GM12872 (cell line): ENCODE data around the gene CLIC3.

Source experiments
- TF ChIP-seq, protein P1 (sequence below): IDR thresholded peaks from 3 replicates; pipeline ENCODE4 v1.5.1; 2011; ENCODE audit warnings: low read depth, mild to moderate bottlenecking, low read length, moderate library complexity; ENCODE audit not compliant: insufficient read depth

CLIC3 gene

GRCh38 chr9:136983656-136984314 is 12.6 kb downstream of the CLIC3 start:
- TF ChIP-seq, protein P1, sequence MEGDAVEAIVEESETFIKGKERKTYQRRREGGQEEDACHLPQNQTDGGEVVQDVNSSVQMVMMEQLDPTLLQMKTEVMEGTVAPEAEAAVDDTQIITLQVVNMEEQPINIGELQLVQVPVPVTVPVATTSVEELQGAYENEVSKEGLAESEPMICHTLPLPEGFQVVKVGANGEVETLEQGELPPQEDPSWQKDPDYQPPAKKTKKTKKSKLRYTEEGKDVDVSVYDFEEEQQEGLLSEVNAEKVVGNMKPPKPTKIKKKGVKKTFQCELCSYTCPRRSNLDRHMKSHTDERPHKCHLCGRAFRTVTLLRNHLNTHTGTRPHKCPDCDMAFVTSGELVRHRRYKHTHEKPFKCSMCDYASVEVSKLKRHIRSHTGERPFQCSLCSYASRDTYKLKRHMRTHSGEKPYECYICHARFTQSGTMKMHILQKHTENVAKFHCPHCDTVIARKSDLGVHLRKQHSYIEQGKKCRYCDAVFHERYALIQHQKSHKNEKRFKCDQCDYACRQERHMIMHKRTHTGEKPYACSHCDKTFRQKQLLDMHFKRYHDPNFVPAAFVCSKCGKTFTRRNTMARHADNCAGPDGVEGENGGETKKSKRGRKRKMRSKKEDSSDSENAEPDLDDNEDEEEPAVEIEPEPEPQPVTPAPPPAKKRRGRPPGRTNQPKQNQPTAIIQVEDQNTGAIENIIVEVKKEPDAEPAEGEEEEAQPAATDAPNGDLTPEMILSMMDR: no peak

GRCh38 chr9:136983167-136983566 is 13.2 kb downstream of the CLIC3 start:
- TF ChIP-seq, protein P1: no peak

GRCh38 chr9:136982232-136983051 is 13.9 kb downstream of the CLIC3 start, which contains the start of gene LCNL1:
Gene LCNL1 (plus strand): TSS chr9:136982993. CDS start chr9:136983587, 594 bp downstream.
- TF ChIP-seq, protein P1: no peak

DNA sequence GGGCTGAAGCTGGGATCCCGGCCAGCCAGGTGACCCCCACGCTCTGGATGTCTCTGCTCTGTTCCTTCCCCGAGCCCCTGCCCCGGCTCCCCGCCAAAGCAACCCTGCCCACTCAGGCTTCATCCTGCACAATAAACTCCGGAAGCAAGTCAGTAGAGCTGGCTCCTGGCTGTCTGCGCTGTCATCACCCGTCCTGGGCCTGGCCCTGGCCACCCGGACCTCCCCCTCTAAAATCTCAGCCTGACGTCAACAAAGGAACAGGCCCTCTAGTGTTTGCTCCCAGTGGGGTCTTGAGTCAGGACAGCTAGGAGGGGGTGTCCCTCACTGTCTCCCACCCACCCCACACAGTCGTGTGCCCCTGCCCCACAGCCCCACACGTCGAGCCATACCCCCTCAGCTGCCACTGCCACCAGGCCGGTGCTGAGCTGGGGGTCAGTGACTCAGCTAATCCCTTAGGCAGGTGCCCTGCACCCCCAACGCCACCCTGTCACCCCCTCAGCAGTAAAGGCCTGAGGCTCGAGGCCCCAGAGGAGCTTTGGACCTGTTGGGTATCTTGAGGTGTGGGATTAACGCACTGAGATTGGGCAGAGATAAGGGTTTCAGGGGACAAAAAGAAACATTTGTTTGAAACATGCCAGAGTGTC is 14.7 kb downstream of the CLIC3 start:
- TF ChIP-seq, protein P1: no peak

- TF ChIP-seq, protein P1: no peak
Observed at GRCh38 chr9:136980669-136981478, 15.5 kb downstream of the CLIC3 start.

GRCh38 chr9:136979769-136980587 is 16.4 kb downstream of the CLIC3 start:
- TF ChIP-seq, protein P1: no peak
